SK-N-MC (cell line): ENCODE results near the gene LRRC75A.
"Not testable (repeated sequence)": the region's sequence is repeated elsewhere in the genome, so short reads cannot be mapped to it uniquely, and the experiment has no call there.

Experiments
- DNase-seq: peaks from one replicate; pipeline ENCODE4 v3.0.0-alpha.2; 2011; ENCODE audit warnings: low read depth, low spot score
- H3K27ac ChIP-seq: fragments of 200-600 bp; sonication (generic); 2 replicates; pipeline ENCODE4 v1.5.1; 2016; ENCODE audit warnings: mixed run types
- H3K36me3 ChIP-seq: fragments of 200-600 bp; sonication (generic); 2 replicates; pipeline ENCODE4 v1.6.1; 2017; ENCODE audit warnings: antibody characterized with exemption, low read length, mixed read lengths; ENCODE audit not compliant: insufficient read depth
- H3K4me3 ChIP-seq: fragments of 200-600 bp; sonication (generic); 2 replicates; pipeline ENCODE4 v1.5.1; 2016
- H3K9ac ChIP-seq: fragments of 200-600 bp; sonication (generic); 2 replicates; pipeline ENCODE4 v1.8.0; 2017; ENCODE audit warnings: mixed run types, mixed read lengths; ENCODE audit not compliant: insufficient read length
- H3K9me3 ChIP-seq: fragments of 200-600 bp; sonication (generic); 2 replicates; pipeline ENCODE4 v1.6.1; 2017; ENCODE audit warnings: low read depth, mild to moderate bottlenecking, antibody characterized with exemption, low read length, moderate library complexity, mixed read lengths
- EZH2 ChIP-seq: fragments of 200-600 bp; sonication (generic); IDR thresholded peaks from one replicate; pipeline ENCODE4 v1.6.1; 2017; ENCODE audit warnings: antibody characterized with exemption
- FOXP2 ChIP-seq: optimal IDR thresholded peaks from 2 replicates; pipeline ENCODE3; 2011; ENCODE audit warnings: mild to moderate bottlenecking, moderate library complexity; ENCODE audit not compliant: insufficient read depth; ENCODE audit errors: extremely low read length, control extremely low read depth
- POLR2AphosphoS5 ChIP-seq: IDR thresholded peaks from 2 replicates; pipeline ENCODE4 v1.6.1; 2012; ENCODE audit warnings: mild to moderate bottlenecking, low read depth, low read length, borderline replicate concordance

Gene LRRC75A

GRCh38 chr17:16442594-16443510 lies 49.1 kb downstream of the LRRC75A start:
- Histone ChIP-seq H3K4me3 (peak overlapping the region; percentile 92), H3K36me3 (peaks cover 76% of the 10 kb centered on the region), H3K27ac (peak overlapping the region; percentile 91), H3K9me3 (no peaks in the 10 kb centered on the region), H3K9ac (peak overlapping the region; percentile 99)
- TF ChIP-seq POLR2AphosphoS5 (no peak), EZH2 (no peak), FOXP2 (no peak)
- DNase-seq: no peak

DNA sequence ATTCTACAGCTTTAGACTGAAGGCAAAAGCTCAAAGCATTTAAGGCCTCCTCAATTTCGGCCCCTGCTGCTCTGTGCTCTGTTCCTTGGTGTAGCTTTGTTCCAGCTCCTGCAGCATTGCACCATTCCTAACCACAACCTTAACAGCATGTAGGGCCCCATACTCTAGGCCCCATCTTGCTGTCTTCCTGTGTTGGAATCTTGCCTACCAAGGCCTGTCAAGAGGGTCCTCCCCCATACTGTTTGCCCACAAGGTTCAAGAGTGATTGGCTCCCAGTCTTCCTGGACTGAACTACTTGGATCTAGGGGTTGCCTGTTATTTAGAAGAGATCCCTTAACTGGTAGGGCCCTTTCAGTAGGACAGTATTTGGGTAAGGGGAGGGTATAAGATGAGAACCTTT lies 49.9 kb downstream of the LRRC75A start:
- Histone ChIP-seq H3K36me3 (peaks cover 73% of the 10 kb centered on the region), H3K9ac (peak overlapping the region; percentile 99), H3K9me3 (no peaks in the 10 kb centered on the region), H3K27ac (peak overlapping the region; percentile 91), H3K4me3 (peak overlapping the region; percentile 92)
- TF ChIP-seq FOXP2 (no peak), EZH2 (no peak), POLR2AphosphoS5 (0 out of 2 replicates have a peak, but pooled peaks have one; percentile 6)
- DNase-seq: no peak

DNA sequence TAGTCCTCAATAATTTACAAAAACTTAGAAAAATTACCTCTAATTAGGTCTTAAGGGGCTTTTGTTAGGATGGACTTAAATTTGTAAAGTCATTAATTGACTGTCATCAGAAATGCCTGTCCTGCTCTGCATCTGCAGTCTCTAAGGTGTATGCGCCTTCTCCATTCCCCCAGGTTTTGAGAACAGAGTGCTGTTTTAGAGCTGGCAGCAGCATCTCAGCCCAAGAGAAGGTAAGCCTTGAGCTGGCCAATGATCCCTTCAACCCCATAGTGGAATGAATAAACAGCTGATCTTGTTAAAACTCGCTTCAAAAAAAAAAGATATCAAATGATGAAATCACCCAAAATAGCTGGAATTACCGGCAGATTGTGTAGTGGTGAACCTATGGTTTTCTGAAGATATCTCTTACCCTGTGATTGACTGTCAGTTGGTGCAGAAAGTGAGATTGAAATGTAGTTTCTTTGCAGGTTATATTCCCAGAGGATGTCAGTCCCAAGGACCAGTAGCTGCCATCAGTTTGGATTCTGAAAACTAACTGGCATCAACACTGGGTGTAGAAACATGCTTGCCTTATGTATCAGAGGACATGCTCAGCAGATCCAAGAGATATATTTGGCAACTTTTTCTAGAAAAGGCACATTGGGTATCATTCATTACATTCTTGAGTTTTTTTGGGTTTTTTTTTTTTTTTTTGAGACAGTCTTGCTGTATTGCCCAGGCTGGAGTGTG lies 50.9 kb downstream of the LRRC75A start:
- Histone ChIP-seq H3K9me3 (no peaks in the 10 kb centered on the region), H3K36me3 (peaks cover 64% of the 10 kb centered on the region), H3K27ac (peak overlapping the region; percentile 91), H3K4me3 (peak overlapping the region; percentile 92), H3K9ac (peak overlapping the region; percentile 99)
- TF ChIP-seq FOXP2: no peak
- no peak for DNase-seq

- Histone ChIP-seq H3K9ac (peak overlapping the region; percentile 99), H3K4me3 (peak overlapping the region; percentile 92), H3K36me3 (peaks cover 56% of the 10 kb centered on the region), H3K27ac (peak overlapping the region; percentile 91)
- not testable (repeated sequence) for DNase-seq, H3K9me3 ChIP-seq
These were observed 51.6 kb downstream of the LRRC75A start for GRCh38 chr17:16440354-16440753.

- Histone ChIP-seq H3K36me3 (peaks cover 56% of the 10 kb centered on the region), H3K4me3 (peak overlapping the region; percentile 92)
- no peak for DNase-seq
These were observed 52.1 kb downstream of the LRRC75A start for GRCh38 chr17:16439811-16440351.

GRCh38 chr17:16439303-16439791 lies 52.6 kb downstream of the LRRC75A start:
- TF ChIP-seq FOXP2: no peak
- no peak for TF ChIP-seq POLR2AphosphoS5
- TF ChIP-seq EZH2: no peak

More at GRCh38 chr17:16439811-16440351, 52.1 kb downstream of the LRRC75A start:
- peak overlapping the region; percentile 99 for H3K9ac ChIP-seq
- TF ChIP-seq POLR2AphosphoS5: peak; percentile 59
- no peak for TF ChIP-seq EZH2
- H3K27ac ChIP-seq: peak overlapping the region; percentile 91
- H3K9me3 ChIP-seq: no peaks in the 10 kb centered on the region

DNA sequence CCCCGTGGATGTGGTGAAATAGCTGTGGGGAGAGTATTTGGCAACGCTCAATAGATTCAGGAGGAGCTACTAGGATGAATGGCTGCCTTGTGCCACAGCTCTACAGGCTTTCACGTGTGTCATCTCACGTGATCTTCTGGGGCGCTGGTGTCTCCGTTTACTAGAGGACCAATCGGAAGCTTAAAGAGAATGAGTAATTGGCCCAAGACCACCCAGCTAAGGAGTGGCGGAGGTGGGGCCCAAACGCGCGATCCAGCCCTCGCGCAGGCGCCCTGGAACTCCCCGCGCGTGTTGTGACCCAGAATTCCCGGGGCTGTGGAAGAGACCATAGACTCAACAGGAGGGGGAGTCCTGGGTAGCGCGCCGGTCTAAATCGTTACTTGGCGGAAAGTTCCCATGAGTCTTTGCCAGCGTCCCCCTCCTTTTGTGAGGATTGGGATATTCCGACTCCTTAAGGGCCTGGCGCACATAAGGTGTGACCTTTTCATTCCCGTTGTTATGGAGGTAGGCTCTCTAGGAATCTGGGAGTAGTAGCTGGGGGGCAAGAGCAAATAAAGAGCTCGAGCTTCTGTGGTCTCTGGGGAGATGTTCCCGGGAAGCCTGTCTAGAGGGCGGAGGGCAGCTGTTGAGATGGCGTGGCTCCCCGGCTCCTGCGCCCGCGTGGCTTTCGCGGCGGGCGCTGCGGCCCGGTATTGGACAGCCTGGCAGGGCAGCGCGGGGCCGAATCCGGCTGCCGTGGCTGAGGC lies 53.3 kb downstream of the LRRC75A start:
- Histone ChIP-seq H3K9me3 (no peaks in the 10 kb centered on the region), H3K27ac (peak overlapping the region; percentile 93), H3K36me3 (peaks cover 47% of the 10 kb centered on the region), H3K9ac (peak overlapping the region; percentile 99), H3K4me3 (peak overlapping the region; percentile 92)
- TF ChIP-seq EZH2 (no peak), FOXP2 (peak; percentile 21), POLR2AphosphoS5 (peak; percentile 97)
- peak; percentile 90 for DNase-seq

More at GRCh38 chr17:16439303-16439791, 52.6 kb downstream of the LRRC75A start:
- H3K9me3 ChIP-seq: no peaks in the 10 kb centered on the region
- H3K27ac ChIP-seq: peak overlapping the region; percentile 91
- H3K9ac ChIP-seq: peak overlapping the region; percentile 99
- DNase-seq: no peak
- H3K36me3 ChIP-seq: peaks cover 53% of the 10 kb centered on the region
- peak overlapping the region; percentile 92 for H3K4me3 ChIP-seq
